ENCODE results near the gene CLN6.

GRCh38 chr15:68228143-68228970 lies 1.2 kb downstream of the CLN6 start:
- TF ChIP-seq CTCF (conservative IDR thresholded peaks at IDR 0.05) (no peak), ZFX (IDR thresholded peaks at IDR 0.05) (no peak; the same call in 1 of the 2 replicates)
